ENCODE measurements around the gene EP400. TPM values are rescaled to one million over a fixed set of nuclear protein-coding genes. Genes with fewer than 3 reads are reported as not detected.

The EP400 gene
- total RNA-seq, 3 donors from 2014 or later = 34.9 to 47.8 (median 40.7) TPM

DNA sequence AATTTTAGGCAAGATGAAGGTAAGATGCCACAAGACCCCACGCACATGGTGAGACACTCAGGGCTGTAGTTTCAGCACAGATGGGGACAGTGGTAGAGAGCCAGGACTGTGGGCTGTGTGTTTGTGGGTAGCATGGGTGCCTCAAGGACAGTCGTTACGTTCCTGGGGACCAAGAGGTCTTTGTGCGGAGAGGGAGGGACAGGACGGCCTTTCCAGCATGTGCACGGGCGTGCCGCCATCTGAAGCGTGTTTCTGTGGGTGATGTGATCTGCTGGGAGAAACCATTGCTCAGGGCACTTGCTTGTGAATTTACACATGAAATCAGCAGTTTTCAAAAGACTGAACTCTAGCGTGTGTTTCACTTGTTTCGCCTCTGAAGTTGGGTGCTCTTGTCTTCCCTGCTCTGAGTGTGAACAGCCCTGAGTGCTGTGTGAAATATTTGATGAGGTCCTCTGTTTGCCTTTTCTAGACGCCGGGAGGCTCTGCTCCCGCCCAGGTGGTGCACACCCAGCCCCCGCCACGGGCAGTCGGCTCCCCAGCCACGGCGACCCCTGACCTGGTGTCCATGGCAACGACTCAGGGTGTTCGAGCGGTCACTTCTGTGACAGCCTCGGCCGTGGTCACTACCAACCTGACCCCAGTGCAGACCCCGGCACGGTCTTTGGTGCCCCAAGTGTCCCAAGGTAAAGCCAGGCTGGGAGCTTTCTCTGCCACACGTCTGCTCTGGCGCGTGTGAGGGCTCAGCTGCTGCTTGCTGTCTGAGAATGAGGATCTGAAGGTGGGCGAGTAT lies 112.1 kb downstream of the EP400 start:
- Histone ChIP-seq H3K36me3 (ENCODE audit: low read depth) (no peaks in the 10 kb centered on the region), H3K9me3 (no peaks in the 10 kb centered on the region)

DNA sequence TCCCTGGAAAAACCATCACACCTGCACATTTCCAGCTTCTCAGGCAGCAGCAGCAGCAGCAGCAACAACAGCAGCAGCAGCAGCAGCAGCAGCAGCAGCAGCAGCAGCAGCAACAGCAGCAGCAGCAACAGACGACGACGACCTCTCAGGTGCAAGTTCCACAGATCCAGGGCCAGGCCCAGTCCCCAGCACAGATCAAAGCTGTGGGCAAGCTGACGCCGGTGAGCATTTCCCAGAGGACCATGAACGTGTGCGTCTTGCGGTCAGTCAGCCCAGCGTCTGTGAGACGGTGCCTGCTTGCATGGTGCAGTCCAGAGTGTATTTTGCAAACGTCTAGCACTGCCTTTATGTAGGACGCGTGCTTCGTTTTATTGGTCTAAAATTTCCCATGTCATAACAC lies 112.7 kb downstream of the EP400 start:
- no peak for DNase-seq
- intact Hi-C loops (cut with DNase I, micrococcal nuclease) = no loop called here

More for the DNA sequence above, 112.1 kb downstream of the EP400 start:
- ATAC-seq (no peak), DNase-seq (no peak)
- intact Hi-C loops (cut with DNase I, micrococcal nuclease) = no loop called here
- Histone ChIP-seq H3K4me3 (no peak overlapping the region), H3K4me1 (ENCODE audit: low read depth) (no peaks in the 10 kb centered on the region)
- TF ChIP-seq, protein P1, sequence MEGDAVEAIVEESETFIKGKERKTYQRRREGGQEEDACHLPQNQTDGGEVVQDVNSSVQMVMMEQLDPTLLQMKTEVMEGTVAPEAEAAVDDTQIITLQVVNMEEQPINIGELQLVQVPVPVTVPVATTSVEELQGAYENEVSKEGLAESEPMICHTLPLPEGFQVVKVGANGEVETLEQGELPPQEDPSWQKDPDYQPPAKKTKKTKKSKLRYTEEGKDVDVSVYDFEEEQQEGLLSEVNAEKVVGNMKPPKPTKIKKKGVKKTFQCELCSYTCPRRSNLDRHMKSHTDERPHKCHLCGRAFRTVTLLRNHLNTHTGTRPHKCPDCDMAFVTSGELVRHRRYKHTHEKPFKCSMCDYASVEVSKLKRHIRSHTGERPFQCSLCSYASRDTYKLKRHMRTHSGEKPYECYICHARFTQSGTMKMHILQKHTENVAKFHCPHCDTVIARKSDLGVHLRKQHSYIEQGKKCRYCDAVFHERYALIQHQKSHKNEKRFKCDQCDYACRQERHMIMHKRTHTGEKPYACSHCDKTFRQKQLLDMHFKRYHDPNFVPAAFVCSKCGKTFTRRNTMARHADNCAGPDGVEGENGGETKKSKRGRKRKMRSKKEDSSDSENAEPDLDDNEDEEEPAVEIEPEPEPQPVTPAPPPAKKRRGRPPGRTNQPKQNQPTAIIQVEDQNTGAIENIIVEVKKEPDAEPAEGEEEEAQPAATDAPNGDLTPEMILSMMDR (IDR thresholded peaks at IDR 0.05) = no peak

DNA sequence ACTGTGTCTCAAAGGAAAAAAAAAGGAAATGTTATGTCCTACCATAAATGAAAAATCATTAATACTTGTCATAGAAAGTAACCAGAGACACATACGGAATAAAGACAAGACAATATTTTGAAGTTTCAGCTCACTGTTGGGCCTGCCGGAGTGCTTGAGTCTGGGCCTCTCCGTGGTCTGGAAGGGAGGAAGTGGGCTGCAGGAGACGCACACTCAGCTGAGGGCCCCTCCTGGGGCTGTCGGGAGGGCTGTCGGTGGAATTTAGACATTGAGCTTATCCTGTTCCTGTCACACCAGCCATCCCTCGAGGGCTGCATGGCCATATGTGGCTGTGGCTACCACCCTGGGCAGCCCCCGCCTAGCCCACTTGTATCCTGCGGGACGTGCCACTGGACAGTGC lies 113.7 kb downstream of the EP400 start:
- intact Hi-C loops (cut with DNase I, micrococcal nuclease) = no loop called here
- Histone ChIP-seq H3K9me3 (no peaks in the 10 kb centered on the region), H3K36me3 (ENCODE audit: low read depth) (no peaks in the 10 kb centered on the region), H3K4me1 (ENCODE audit: low read depth) (no peaks in the 10 kb centered on the region), H3K4me3 (no peak overlapping the region)
- ATAC-seq = no peak
- TF ChIP-seq, protein P1 (IDR thresholded peaks at IDR 0.05) = no peak
- no peak for DNase-seq

More for the DNA sequence above, 112.7 kb downstream of the EP400 start:
- no peak overlapping the region for H3K4me3 ChIP-seq
- ATAC-seq = no peak
- TF ChIP-seq, protein P1 (IDR thresholded peaks at IDR 0.05) = no peak
- H3K9me3 ChIP-seq = no peaks in the 10 kb centered on the region
- no peaks in the 10 kb centered on the region for H3K4me1 ChIP-seq (ENCODE audit: low read depth)
- H3K36me3 ChIP-seq (ENCODE audit: low read depth) = no peaks in the 10 kb centered on the region

DNA sequence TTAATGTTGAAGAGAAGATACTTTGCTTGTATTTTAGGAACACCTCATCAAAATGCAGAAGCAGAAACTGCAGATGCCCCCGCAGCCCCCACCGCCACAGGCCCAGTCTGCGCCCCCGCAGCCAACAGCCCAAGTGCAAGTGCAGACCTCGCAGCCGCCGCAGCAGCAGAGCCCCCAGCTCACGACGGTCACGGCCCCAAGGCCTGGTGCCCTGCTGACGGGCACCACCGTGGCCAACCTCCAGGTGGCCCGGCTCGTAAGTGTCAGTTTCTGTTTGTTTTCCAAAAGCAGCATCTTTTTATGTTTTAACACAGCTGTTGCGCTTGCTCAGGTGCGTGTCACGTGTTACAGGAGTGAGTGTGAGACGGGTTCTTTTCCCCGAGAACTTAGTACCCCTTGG lies 114.9 kb downstream of the EP400 start:
- intact Hi-C loops (cut with DNase I, micrococcal nuclease) = no loop called here
- no peak for ATAC-seq
- TF ChIP-seq, protein P1 (IDR thresholded peaks at IDR 0.05) = no peak
- Histone ChIP-seq H3K4me1 (ENCODE audit: low read depth) (no peaks in the 10 kb centered on the region), H3K9me3 (no peaks in the 10 kb centered on the region), H3K36me3 (ENCODE audit: low read depth) (no peaks in the 10 kb centered on the region), H3K4me3 (no peak overlapping the region)
- DNase-seq = no peak

DNA sequence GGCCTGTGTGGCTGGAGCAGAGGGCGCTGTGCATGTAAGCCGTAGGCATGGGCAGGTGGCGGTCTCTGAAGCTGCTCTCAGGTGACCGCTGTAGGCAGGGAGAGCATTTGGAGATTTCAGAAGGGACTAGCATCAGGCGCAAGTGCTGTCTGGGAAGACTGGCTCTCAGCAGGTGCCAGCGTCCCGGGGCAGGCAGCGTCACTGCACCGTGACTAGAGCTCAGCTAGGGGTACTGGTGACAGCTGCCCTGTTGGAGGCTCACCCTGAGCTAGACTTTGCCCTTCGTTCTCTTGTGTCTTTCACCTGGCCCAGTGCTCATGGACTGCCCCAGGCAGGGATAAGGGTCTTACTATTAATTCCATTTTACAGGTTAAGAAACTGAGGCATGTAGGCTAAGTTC lies 115.5 kb downstream of the EP400 start:
- Histone ChIP-seq H3K4me1 (ENCODE audit: low read depth) (no peaks in the 10 kb centered on the region), H3K9me3 (no peaks in the 10 kb centered on the region), H3K4me3 (no peak overlapping the region), H3K36me3 (ENCODE audit: low read depth) (no peaks in the 10 kb centered on the region)
- intact Hi-C loops (cut with DNase I, micrococcal nuclease) = no loop called here
- no peak for DNase-seq
- TF ChIP-seq, protein P1 (IDR thresholded peaks at IDR 0.05) = no peak
- no peak for ATAC-seq
